Type B pancreatic cell (in vitro differentiated cells): ENCODE data around the gene UNC79. TPM values are rescaled to one million over a fixed set of nuclear protein-coding genes. Genes with fewer than 3 reads are reported as not detected.

Experiments
- DNase-seq: peaks from one replicate; pipeline ENCODE4 v3.0.0; 2021; ENCODE audit warnings: mixed read lengths; ENCODE audit not compliant: unreplicated experiment; ENCODE audit errors: extremely low spot score
- H3K27ac Mint-ChIP-seq: 2 replicates; pipeline ENCODE4 v1.8.0; 2021; ENCODE audit warnings: mild to moderate bottlenecking, mixed read lengths
- H3K27me3 Mint-ChIP-seq: 2 replicates; pipeline ENCODE4 v1.8.0; 2021; ENCODE audit warnings: mixed read lengths
- H3K36me3 Mint-ChIP-seq: 2 replicates; pipeline ENCODE4 v1.8.0; 2021; ENCODE audit warnings: mixed read lengths
- H3K4me1 Mint-ChIP-seq: one replicate; pipeline ENCODE4 v1.8.0; 2021; ENCODE audit warnings: mixed read lengths; ENCODE audit not compliant: unreplicated experiment
- H3K4me3 Mint-ChIP-seq: 2 replicates; pipeline ENCODE4 v1.8.0; 2021; ENCODE audit warnings: mild to moderate bottlenecking, mixed read lengths
- H3K9me3 Mint-ChIP-seq: 2 replicates; pipeline ENCODE4 v1.8.0; 2021; ENCODE audit warnings: mixed read lengths
- CTCF ChIP-seq: fragments of 200-600 bp; sonication (generic); conservative IDR thresholded peaks from 2 replicates; pipeline ENCODE4 v1.5.0; 2021; ENCODE audit warnings: antibody characterized with exemption, mild to moderate bottlenecking
- total RNA-seq: library from RNA; stranded (reverse); gene quantifications from 2 replicates; pipeline ENCODE4 v1.2.1, GENCODE V29; 2021; ENCODE audit warnings: low replicate concordance

The UNC79 gene
- total RNA-seq, 1 donor from 2014 or later, result 2.1 TPM

GRCh38 chr14:93663317-93663716 is 232.6 kb downstream of the UNC79 start:
- Mint-ChIP-seq H3K36me3 (no peaks in the 10 kb centered on the region), H3K9me3 (peaks cover 4% of the 10 kb centered on the region), H3K4me1 (no peaks in the 10 kb centered on the region), H3K4me3 (no peak overlapping the region), H3K27ac (no peak overlapping the region), H3K27me3 (peaks cover 2% of the 10 kb centered on the region)
- no peak for TF ChIP-seq CTCF
- no peak for DNase-seq

GRCh38 chr14:93665169-93665568 is 234.4 kb downstream of the UNC79 start:
- no peak overlapping the region for H3K4me3 Mint-ChIP-seq
- H3K4me1 Mint-ChIP-seq, result no peaks in the 10 kb centered on the region
- no peak for TF ChIP-seq CTCF

GRCh38 chr14:93669632-93670031 is 238.9 kb downstream of the UNC79 start:
- no peak overlapping the region for H3K4me3 Mint-ChIP-seq
- TF ChIP-seq CTCF, result no peak
- no peak for DNase-seq
- H3K27me3 Mint-ChIP-seq, result peaks cover 19% of the 10 kb centered on the region
- H3K4me1 Mint-ChIP-seq, result no peaks in the 10 kb centered on the region
- H3K36me3 Mint-ChIP-seq, result no peaks in the 10 kb centered on the region
- H3K27ac Mint-ChIP-seq, result no peak overlapping the region
- peaks cover 4% of the 10 kb centered on the region for H3K9me3 Mint-ChIP-seq

More at GRCh38 chr14:93665169-93665568, 234.4 kb downstream of the UNC79 start:
- Mint-ChIP-seq H3K27ac (no peak overlapping the region), H3K36me3 (no peaks in the 10 kb centered on the region), H3K9me3 (peaks cover 4% of the 10 kb centered on the region), H3K27me3 (peaks cover 4% of the 10 kb centered on the region)
- DNase-seq, result no peak

- Mint-ChIP-seq H3K27me3 (peaks cover 25% of the 10 kb centered on the region), H3K9me3 (no peaks in the 10 kb centered on the region), H3K4me1 (no peaks in the 10 kb centered on the region), H3K4me3 (no peak overlapping the region), H3K27ac (no peak overlapping the region), H3K36me3 (no peaks in the 10 kb centered on the region)
- DNase-seq, result no peak
- no peak for TF ChIP-seq CTCF
These were observed 243.6 kb downstream of the UNC79 start for GRCh38 chr14:93674343-93674742.

- no peak for DNase-seq
These were observed 244.9 kb downstream of the UNC79 start for GRCh38 chr14:93675651-93676050.

More at GRCh38 chr14:93675651-93676050, 244.9 kb downstream of the UNC79 start:
- H3K27me3 Mint-ChIP-seq, result peaks cover 18% of the 10 kb centered on the region
- TF ChIP-seq CTCF, result no peak
- no peak overlapping the region for H3K27ac Mint-ChIP-seq
- no peaks in the 10 kb centered on the region for H3K9me3 Mint-ChIP-seq
- H3K36me3 Mint-ChIP-seq, result no peaks in the 10 kb centered on the region
- no peaks in the 10 kb centered on the region for H3K4me1 Mint-ChIP-seq
- no peak overlapping the region for H3K4me3 Mint-ChIP-seq
